Vagina (tissue), 2 donors: Measurements from ENCODE around the gene KRT6C. TPM values are rescaled to one million over a fixed set of nuclear protein-coding genes. Genes with fewer than 3 reads are reported as not detected.

Experiments used
- DNase-seq, 2 donors: peaks; one replicate each; pipeline ENCODE4 v3.0.0-alpha.2; 2017; ENCODE audit errors: extremely low spot score in 2 of 2
- H3K27ac ChIP-seq: fragments of 200-600 bp; sonication (generic); one replicate; pipeline ENCODE4 v1.5.1; 2019
- H3K27me3 ChIP-seq: fragments of 200-600 bp; sonication (generic); one replicate; pipeline ENCODE4 v1.5.1; 2019
- H3K36me3 ChIP-seq, 2 donors: fragments of 200-600 bp; sonication (generic); one replicate each; pipeline ENCODE4 v1.5.1; 2017 to 2019
- H3K4me1 ChIP-seq: fragments of 200-600 bp; sonication (generic); one replicate; pipeline ENCODE4 v1.5.1; 2019
- H3K4me3 ChIP-seq, 2 donors: fragments of 200-600 bp; sonication (generic); 1 replicate in 1 of 2; 2 replicates in 1 of 2; pipeline ENCODE4 v1.5.1; 2016 to 2019
- H3K9me3 ChIP-seq: fragments of 200-600 bp; sonication (generic); one replicate; pipeline ENCODE4 v1.5.1; 2019
- POLR2A ChIP-seq, 2 donors: fragments of 450-650 bp; IDR thresholded peaks; one replicate each; pipeline ENCODE4 v1.6.1; 2017; ENCODE audit warnings: antibody characterized with exemption in 2 of 2, mild to moderate bottlenecking in 2 of 2, moderate library complexity in 2 of 2
- POLR2AphosphoS5 ChIP-seq, 2 donors: sonication (generic); formaldehyde crosslinking; IDR thresholded peaks; one replicate each; pipeline ENCODE4 v1.9.0; 2017; ENCODE audit warnings: antibody characterized with exemption in 2 of 2, mild to moderate bottlenecking in 2 of 2, low read depth in 1 of 2; ENCODE audit not compliant: insufficient read depth in 1 of 2
- intact Hi-C: fragments of 100-400 bp; cut with DNase I; formaldehyde crosslinking; loops from one replicate; pipeline ENCODE4 v1.15.1; 2023
- total RNA-seq: library from RNA; depleted of rRNA; stranded (reverse); fragments of >200 nt; gene quantifications from one replicate; pipeline ENCODE4 v1.2.3, GENCODE V29; 2016
- TF ChIP-seq, protein P1 (sequence below), 3 experiments: fragments of 450-650 bp in 2 of 3; fragments of 200-600 bp in 1 of 3; sonication (generic) in 1 of 3; IDR thresholded peaks; one replicate each; pipeline ENCODE4 v1.5.1; 2017 to 2019; ENCODE audit warnings: antibody characterized with exemption in 3 of 3, mild to moderate bottlenecking in 2 of 3, moderate library complexity in 2 of 3

Gene KRT6C
- total RNA-seq, 1 donor from 2014 or later = 257 TPM

- TF ChIP-seq, protein P1, sequence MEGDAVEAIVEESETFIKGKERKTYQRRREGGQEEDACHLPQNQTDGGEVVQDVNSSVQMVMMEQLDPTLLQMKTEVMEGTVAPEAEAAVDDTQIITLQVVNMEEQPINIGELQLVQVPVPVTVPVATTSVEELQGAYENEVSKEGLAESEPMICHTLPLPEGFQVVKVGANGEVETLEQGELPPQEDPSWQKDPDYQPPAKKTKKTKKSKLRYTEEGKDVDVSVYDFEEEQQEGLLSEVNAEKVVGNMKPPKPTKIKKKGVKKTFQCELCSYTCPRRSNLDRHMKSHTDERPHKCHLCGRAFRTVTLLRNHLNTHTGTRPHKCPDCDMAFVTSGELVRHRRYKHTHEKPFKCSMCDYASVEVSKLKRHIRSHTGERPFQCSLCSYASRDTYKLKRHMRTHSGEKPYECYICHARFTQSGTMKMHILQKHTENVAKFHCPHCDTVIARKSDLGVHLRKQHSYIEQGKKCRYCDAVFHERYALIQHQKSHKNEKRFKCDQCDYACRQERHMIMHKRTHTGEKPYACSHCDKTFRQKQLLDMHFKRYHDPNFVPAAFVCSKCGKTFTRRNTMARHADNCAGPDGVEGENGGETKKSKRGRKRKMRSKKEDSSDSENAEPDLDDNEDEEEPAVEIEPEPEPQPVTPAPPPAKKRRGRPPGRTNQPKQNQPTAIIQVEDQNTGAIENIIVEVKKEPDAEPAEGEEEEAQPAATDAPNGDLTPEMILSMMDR (IDR thresholded peaks at IDR 0.05) = no peak
- no peak for TF ChIP-seq POLR2AphosphoS5 (IDR thresholded peaks at IDR 0.05; ENCODE audit: insufficient read depth in 1 of 2, low read depth in 1 of 2)
- no peak for TF ChIP-seq POLR2A (IDR thresholded peaks at IDR 0.05)
- intact Hi-C loops = no loop called here
These were observed 13.6 kb upstream of the KRT6C start for GRCh38 chr12:52487211-52487610.

GRCh38 chr12:52486166-52487105, 12.8 kb upstream of the KRT6C start:
- TF ChIP-seq POLR2A (IDR thresholded peaks at IDR 0.05) (no peak), POLR2AphosphoS5 (IDR thresholded peaks at IDR 0.05; ENCODE audit: insufficient read depth in 1 of 2, low read depth in 1 of 2) (no peak)
- TF ChIP-seq, protein P1 (IDR thresholded peaks at IDR 0.05) = no peak
- Histone ChIP-seq H3K9me3 (no peaks in the 10 kb centered on the region), H3K4me1 (no peaks in the 10 kb centered on the region), H3K27ac (no peak overlapping the region), H3K36me3 (no peaks in the 10 kb centered on the region), H3K27me3 (no peaks in the 10 kb centered on the region), H3K4me3 (no peak overlapping the region)
- DNase-seq = no peak
- intact Hi-C loops = no loop called here

More at GRCh38 chr12:52487211-52487610, 13.6 kb upstream of the KRT6C start:
- no peaks in the 10 kb centered on the region for H3K27me3 ChIP-seq
- H3K27ac ChIP-seq = no peak overlapping the region
- H3K9me3 ChIP-seq = no peaks in the 10 kb centered on the region
- H3K4me3 ChIP-seq = no peak overlapping the region
- H3K36me3 ChIP-seq = no peaks in the 10 kb centered on the region
- no peaks in the 10 kb centered on the region for H3K4me1 ChIP-seq
- no peak for DNase-seq

DNA sequence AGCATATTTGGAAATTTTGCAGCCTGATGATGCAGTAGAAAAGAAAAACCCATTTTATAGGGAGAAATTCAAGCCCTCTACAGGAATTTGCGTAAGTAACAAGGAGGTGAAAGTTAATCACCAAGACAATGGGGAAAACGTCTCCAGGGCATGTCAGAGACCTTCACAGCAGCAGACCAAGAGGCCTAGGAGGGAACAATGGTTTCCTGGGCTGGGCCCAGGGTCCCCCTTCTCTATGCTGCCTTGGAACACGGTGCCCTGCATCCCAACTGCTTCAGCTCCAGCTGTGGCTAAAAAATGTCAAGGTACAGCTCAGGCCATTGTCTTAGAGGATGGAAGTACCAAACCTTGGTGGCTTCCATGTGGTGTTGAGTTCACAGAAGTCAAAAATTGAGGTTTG, 6.5 kb upstream of the KRT6C start:
- Histone ChIP-seq H3K36me3 (no peaks in the 10 kb centered on the region), H3K27ac (no peak overlapping the region), H3K9me3 (no peaks in the 10 kb centered on the region), H3K27me3 (no peaks in the 10 kb centered on the region), H3K4me3 (no peak overlapping the region), H3K4me1 (no peaks in the 10 kb centered on the region)
- no peak for DNase-seq
- intact Hi-C loops = no loop called here
- TF ChIP-seq POLR2A (IDR thresholded peaks at IDR 0.05) (no peak), POLR2AphosphoS5 (IDR thresholded peaks at IDR 0.05; ENCODE audit: insufficient read depth in 1 of 2, low read depth in 1 of 2) (no peak)

DNA sequence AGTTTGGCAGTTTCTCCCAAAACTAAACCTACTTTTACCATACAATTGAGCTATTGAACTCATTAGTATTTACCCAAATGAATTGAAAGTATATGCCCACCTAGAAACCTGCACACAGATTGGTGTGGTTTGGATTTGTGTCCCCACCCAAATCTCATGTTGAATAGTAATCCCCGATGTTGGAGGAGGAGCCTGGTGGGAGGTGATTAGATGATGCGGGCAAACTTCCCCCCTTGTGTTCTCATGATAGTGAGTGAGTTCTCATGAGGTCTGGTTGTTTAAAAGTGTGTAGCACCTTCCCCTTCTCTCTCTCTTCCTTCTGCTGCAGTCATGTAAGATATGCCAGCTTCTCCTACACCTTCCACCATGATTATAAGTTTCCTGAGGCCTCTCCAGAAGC, 4.0 kb upstream of the KRT6C start:
- H3K4me3 ChIP-seq = no peak overlapping the region
- H3K36me3 ChIP-seq = no peaks in the 10 kb centered on the region
- no peak for DNase-seq
- no peak overlapping the region for H3K27ac ChIP-seq
- no peaks in the 10 kb centered on the region for H3K9me3 ChIP-seq
- intact Hi-C loops = no loop called here
- TF ChIP-seq POLR2AphosphoS5 (IDR thresholded peaks at IDR 0.05; ENCODE audit: insufficient read depth in 1 of 2, low read depth in 1 of 2) (no peak), POLR2A (IDR thresholded peaks at IDR 0.05) (no peak)
- no peaks in the 10 kb centered on the region for H3K27me3 ChIP-seq
- no peaks in the 10 kb centered on the region for H3K4me1 ChIP-seq

DNA sequence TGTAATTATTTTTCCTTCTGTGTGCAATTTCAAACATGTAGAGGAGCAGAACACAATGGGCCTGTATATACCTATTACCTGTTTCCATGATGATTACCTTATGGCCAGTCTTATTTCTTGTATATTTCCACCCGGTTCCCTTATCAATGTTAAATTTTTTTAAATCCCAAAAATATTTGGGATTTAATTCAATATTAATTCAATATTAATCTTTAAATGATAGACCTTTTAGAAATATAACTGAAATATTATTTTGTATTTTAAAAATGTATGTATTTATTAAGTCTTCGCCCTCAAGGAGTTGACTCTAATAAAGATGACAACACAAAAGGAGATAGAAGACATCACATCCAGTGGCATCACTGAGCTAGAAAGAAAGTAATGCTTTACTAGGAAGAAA, 607 bp upstream of the KRT6C start:
- no peak for DNase-seq
- Histone ChIP-seq H3K36me3 (no peaks in the 10 kb centered on the region), H3K27ac (no peak overlapping the region), H3K27me3 (no peaks in the 10 kb centered on the region), H3K4me1 (no peaks in the 10 kb centered on the region), H3K9me3 (no peaks in the 10 kb centered on the region), H3K4me3 (no peak overlapping the region)
- intact Hi-C loops = no loop called here
- TF ChIP-seq, protein P1 (IDR thresholded peaks at IDR 0.05) = no peak
- no peak for TF ChIP-seq POLR2AphosphoS5 (IDR thresholded peaks at IDR 0.05; ENCODE audit: insufficient read depth in 1 of 2, low read depth in 1 of 2)
- no peak for TF ChIP-seq POLR2A (IDR thresholded peaks at IDR 0.05)

GRCh38 chr12:52469853-52470252, 3.8 kb downstream of the KRT6C start:
- H3K4me3 ChIP-seq = no peak overlapping the region
- no peaks in the 10 kb centered on the region for H3K9me3 ChIP-seq
- intact Hi-C loops = no loop called here
- DNase-seq = no peak
- no peak for TF ChIP-seq POLR2AphosphoS5 (IDR thresholded peaks at IDR 0.05; ENCODE audit: insufficient read depth in 1 of 2, low read depth in 1 of 2)
- TF ChIP-seq POLR2A (IDR thresholded peaks at IDR 0.05) = no peak
- TF ChIP-seq, protein P1 (IDR thresholded peaks at IDR 0.05) = no peak
- H3K36me3 ChIP-seq = no peaks in the 10 kb centered on the region
- H3K4me1 ChIP-seq = no peaks in the 10 kb centered on the region
- no peak overlapping the region for H3K27ac ChIP-seq
- H3K27me3 ChIP-seq = no peaks in the 10 kb centered on the region
